ENCODE measurements around the gene ITGA4. TPM values are rescaled to one million over a fixed set of nuclear protein-coding genes. Genes with fewer than 3 reads are reported as not detected.

ITGA4 gene
- total and polyA plus RNA-seq, 2 of the 13 experiments (the other 11 are each of a cell fraction or from before 2014, with no cell fraction given) = not detected

DNA sequence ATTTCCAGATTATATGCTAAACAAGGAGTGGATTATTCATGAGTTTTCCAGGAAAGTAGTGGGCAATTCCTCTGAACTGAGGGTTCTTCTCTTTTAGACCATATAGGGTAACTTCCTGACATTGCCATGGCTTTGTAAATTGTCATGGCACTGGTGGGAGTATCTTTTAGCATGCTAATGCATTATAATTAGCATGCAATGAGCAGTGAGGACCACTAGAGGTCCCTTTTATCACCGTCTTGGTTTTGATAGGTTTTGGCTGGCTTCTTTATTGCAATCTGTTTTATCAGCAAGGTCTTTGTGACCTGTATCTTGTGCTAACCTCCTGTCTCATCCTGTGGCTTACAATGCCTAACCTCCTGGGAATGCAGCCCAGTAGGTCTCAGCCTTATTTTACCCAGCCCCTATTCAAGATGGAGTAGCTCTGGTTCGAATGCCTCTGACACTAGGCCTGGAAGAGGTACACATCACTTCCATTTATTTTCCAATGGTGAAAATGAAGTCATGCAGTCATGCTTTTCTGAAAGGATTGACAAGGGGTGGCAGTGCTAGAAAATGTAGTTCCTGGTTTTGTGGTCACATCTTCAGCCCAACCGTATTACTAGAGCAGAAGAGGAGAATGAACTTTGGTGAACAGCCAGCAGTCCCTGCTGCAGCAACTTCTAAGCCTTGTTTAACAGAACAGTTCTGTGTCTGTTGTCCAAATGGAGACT, 26.6 kb upstream of the ITGA4 start (continued):
- TF ChIP-seq, protein P1, sequence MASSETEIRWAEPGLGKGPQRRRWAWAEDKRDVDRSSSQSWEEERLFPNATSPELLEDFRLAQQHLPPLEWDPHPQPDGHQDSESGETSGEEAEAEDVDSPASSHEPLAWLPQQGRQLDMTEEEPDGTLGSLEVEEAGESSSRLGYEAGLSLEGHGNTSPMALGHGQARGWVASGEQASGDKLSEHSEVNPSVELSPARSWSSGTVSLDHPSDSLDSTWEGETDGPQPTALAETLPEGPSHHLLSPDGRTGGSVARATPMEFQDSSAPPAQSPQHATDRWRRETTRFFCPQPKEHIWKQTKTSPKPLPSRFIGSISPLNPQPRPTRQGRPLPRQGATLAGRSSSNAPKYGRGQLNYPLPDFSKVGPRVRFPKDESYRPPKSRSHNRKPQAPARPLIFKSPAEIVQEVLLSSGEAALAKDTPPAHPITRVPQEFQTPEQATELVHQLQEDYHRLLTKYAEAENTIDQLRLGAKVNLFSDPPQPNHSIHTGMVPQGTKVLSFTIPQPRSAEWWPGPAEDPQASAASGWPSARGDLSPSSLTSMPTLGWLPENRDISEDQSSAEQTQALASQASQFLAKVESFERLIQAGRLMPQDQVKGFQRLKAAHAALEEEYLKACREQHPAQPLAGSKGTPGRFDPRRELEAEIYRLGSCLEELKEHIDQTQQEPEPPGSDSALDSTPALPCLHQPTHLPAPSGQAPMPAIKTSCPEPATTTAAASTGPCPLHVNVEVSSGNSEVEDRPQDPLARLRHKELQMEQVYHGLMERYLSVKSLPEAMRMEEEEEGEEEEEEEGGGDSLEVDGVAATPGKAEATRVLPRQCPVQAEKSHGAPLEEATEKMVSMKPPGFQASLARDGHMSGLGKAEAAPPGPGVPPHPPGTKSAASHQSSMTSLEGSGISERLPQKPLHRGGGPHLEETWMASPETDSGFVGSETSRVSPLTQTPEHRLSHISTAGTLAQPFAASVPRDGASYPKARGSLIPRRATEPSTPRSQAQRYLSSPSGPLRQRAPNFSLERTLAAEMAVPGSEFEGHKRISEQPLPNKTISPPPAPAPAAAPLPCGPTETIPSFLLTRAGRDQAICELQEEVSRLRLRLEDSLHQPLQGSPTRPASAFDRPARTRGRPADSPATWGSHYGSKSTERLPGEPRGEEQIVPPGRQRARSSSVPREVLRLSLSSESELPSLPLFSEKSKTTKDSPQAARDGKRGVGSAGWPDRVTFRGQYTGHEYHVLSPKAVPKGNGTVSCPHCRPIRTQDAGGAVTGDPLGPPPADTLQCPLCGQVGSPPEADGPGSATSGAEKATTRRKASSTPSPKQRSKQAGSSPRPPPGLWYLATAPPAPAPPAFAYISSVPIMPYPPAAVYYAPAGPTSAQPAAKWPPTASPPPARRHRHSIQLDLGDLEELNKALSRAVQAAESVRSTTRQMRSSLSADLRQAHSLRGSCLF (CRISPR knock-in tag; IDR thresholded peaks at IDR 0.05; ENCODE audit: borderline replicate concordance) = no peak
- TF ChIP-seq, protein P2, sequence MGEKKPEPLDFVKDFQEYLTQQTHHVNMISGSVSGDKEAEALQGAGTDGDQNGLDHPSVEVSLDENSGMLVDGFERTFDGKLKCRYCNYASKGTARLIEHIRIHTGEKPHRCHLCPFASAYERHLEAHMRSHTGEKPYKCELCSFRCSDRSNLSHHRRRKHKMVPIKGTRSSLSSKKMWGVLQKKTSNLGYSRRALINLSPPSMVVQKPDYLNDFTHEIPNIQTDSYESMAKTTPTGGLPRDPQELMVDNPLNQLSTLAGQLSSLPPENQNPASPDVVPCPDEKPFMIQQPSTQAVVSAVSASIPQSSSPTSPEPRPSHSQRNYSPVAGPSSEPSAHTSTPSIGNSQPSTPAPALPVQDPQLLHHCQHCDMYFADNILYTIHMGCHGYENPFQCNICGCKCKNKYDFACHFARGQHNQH (CRISPR knock-in tag; IDR thresholded peaks at IDR 0.05) = no peak
- no peak for TF ChIP-seq NFIB (CRISPR knock-in tag; IDR thresholded peaks at IDR 0.05; ENCODE audit: borderline replicate concordance)
- no peak for TF ChIP-seq ZKSCAN1 (IDR thresholded peaks at IDR 0.05; ENCODE audit: low read length)
- TF ChIP-seq, protein P3, sequence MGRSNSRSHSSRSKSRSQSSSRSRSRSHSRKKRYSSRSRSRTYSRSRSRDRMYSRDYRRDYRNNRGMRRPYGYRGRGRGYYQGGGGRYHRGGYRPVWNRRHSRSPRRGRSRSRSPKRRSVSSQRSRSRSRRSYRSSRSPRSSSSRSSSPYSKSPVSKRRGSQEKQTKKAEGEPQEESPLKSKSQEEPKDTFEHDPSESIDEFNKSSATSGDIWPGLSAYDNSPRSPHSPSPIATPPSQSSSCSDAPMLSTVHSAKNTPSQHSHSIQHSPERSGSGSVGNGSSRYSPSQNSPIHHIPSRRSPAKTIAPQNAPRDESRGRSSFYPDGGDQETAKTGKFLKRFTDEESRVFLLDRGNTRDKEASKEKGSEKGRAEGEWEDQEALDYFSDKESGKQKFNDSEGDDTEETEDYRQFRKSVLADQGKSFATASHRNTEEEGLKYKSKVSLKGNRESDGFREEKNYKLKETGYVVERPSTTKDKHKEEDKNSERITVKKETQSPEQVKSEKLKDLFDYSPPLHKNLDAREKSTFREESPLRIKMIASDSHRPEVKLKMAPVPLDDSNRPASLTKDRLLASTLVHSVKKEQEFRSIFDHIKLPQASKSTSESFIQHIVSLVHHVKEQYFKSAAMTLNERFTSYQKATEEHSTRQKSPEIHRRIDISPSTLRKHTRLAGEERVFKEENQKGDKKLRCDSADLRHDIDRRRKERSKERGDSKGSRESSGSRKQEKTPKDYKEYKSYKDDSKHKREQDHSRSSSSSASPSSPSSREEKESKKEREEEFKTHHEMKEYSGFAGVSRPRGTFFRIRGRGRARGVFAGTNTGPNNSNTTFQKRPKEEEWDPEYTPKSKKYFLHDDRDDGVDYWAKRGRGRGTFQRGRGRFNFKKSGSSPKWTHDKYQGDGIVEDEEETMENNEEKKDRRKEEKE (IDR thresholded peaks at IDR 0.05) = no peak

Measured in HepG2 (cell line).